Ramos (cell line): ENCODE results near the gene TBC1D19.
"Not testable (repeated sequence)": the region's sequence is repeated elsewhere in the genome, so short reads cannot be mapped to it uniquely, and the experiment has no call there.

Experiments
- in situ Hi-C: fragments of 300-500 bp; cut with MboI; formaldehyde crosslinking; loops from one replicate; pipeline ENCODE4 v1.14.3; 2022; ENCODE audit warnings: low sequenced_read_pairs; ENCODE audit not compliant: unreplicated experiment

The TBC1D19 gene

DNA sequence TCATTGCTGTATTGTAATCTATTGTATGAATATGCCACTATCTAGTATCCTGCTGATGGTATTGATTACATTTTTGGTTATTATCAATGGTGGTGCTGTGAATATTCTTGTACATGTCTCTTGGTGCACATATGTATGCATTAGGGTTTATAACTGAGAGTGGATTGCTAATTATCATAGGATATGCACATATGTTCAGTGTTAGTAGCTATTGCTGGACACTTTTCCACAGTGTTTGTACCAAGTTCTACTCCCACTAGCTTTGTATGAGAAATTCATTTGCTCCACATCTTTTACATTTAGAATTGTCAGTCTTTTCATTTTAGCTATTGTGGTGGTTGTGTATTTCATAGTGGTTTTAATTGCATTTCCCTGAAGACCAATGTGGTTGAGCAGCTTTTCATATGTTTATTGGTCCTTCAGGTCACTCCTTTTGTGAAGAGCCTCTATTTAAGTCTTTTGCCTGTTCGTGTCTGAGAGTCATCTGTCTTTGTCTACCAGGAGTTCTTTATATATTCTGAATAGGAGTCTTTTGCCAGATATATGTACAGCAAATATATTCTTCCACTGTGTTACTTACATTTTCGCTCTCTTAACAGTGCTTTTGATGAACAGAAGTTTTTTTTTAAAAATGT lies 87.1 kb downstream of the TBC1D19 start:
- in situ Hi-C loops = no loop called here

DNA sequence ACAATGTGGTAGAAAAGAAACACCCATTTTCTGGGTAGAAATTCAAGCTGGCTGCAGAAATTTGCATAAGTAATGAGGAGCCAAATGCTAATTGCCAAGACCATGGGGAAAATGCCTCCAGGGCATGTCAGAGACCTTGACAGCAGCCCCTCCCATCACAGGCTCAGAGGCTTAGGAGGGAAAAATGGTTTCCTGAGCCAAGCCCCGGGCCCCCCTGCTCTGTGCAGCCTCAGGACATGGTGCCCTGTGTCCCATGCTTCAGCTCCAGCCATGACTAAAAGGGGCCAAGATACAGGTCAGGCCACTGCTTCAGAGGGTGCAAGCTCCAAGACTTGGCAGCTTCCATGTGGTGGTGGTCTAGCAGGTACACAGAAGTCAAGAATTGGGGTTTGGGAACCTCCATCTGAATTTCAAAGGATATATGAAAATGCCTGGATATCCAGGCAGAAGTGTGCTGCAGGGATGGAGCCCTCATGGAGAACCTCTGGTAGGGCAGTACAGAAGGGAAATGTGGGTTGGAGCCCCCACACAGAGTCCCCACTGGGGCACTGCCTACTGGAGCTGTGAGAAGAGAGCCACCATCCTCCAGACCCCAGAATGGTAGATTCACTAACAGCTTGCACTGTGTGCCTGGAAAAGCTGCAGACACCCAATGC lies 95.3 kb downstream of the TBC1D19 start:
- in situ Hi-C loops = not testable (repeated sequence)

DNA sequence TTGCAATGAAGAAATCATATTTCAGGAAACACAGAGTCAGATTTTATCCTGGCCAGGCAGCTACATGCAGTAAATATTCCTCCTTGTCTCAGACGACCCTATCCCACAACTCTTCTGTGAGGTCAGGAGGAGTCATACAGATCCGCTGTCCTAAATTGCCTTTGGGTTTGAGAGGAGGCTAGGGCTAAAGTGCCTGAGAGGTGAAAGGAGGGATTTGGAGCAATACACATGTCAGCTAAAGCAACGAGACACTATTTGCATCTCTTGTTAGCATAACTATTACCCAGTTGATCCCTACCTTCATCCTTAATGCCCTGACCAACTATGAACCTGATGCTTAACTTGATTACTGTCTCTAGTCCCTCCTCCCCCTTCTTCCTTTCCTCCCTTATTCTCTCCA lies 98.6 kb downstream of the TBC1D19 start:
- in situ Hi-C loops = no loop called here

DNA sequence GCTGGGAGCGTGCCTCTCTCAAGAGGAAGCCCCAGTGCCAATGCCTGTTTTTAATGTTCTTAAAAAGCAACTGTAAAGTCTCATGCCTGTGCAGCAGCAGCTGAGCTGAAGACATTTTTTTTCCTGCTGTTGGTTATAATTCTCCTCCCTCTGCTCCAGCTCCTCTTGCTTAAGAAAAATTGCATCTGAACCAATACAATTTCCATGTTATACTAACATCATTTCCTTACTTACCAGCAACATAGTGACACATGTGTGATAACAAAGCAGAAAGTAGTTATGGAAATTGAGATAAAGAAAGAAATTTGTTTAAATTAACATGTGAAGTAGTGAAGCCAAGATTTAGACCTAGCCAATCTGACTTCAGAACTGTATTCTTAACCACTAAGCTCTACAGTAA lies 101.4 kb downstream of the TBC1D19 start:
- in situ Hi-C loops = no loop called here

DNA sequence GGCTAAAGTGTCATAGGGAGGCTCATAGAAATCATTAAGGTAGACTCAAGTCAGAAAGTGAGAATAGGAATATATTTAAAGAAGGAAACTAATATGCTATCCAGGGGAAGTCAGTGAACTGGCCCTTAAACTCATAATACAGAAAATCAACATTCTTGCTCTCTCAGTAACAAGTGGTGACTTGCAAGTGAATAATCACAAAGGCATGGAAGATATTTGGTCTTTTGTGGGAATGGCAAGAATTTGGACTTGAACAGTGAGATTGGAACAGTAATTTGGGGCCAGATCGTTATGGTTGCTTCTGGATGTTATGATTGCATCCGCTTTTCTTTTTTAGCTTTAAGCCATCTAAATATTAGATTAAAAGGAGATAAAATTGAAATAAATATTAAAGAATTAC lies 103.8 kb downstream of the TBC1D19 start:
- in situ Hi-C loops = no loop called here

DNA sequence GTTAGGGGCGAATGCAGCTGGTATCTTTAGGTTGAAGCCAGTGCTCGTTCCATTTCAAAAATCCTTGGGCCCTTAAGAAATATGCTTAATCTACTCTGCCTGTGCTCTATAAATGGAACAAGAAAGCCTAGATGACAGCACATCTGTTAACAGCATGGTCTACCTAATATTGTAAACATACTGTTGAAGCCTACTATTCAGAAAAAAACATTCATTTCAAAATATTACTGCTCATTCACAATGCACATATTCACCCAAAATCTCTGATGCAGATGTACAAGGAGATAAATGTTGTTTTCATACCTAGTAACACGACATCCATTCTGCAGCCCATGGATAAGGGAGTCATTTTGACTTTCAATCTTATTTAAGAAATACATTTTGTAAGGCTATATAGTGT lies 106.6 kb downstream of the TBC1D19 start:
- in situ Hi-C loops = no loop called here

DNA sequence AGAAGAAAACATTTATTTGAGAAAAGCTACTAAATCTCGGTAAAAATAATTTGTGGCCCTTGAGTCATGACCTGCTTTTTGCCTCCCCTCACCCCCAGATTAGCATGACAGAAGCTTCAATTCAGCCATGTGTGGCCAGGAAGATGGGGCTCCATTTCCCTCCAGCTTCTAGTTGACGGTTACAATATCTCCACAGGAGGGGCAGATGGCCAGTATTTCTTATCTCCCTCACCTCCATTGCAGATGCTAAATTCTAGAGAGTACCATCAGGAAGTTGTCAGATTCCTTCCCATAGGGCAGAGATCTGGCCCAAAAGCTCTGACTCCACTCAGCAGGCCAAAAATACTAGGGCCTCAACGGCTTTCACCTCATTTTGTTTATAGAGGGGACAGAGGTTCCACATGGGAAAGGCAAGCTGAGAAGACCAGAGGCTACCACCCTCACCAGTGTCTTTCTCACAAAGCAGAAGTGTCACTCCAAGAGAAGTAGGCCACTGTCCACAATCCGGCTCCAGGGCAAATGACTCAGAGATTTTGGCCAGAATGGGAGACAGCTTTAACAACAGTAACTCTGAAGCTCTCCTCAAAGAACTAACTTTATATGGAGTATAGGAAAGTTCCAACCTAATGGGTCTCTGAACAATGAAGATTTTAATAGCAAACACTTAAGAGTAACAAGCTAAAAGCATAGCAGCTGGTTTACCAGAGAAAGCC lies 108.3 kb downstream of the TBC1D19 start:
- in situ Hi-C loops = no loop called here

DNA sequence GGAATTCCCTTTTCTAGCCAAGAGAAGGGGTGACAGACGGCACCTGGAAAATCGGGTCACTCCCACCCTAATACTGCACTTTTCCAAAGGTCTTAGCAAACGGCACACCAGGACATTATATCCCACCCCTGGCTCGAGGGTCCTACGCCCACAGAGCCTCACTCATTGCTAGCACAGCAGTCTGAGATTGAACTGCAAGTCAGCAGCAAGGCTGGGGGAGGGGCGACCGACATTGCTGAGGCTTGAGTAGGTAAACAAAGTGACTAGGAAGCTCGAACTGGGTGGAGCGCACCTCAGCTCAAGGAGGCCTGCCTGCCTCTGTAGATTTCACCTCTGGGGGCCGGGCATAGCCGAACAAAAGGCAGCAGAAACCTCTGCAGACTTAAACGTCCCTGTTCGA lies 110.2 kb downstream of the TBC1D19 start:
- in situ Hi-C loops = not testable (repeated sequence)

DNA sequence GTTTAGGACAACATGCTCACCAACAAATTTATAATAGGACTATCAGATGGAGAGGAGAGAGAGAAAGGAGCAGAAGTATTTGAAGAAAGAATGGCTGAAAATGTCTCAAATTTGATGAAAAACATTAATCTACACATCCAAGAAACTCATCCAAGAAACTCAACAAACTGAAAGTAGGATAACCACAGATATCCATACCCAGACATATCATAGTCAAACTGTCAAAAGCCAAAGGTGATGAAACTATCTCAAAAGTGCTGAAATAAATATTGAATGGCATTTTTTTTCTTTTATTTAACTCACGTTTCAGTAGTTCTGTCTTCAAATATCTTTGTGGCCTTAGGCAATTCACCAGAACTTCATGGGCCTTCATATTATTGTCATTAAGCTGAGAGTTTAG lies 116.2 kb downstream of the TBC1D19 start:
- in situ Hi-C loops = no loop called here

DNA sequence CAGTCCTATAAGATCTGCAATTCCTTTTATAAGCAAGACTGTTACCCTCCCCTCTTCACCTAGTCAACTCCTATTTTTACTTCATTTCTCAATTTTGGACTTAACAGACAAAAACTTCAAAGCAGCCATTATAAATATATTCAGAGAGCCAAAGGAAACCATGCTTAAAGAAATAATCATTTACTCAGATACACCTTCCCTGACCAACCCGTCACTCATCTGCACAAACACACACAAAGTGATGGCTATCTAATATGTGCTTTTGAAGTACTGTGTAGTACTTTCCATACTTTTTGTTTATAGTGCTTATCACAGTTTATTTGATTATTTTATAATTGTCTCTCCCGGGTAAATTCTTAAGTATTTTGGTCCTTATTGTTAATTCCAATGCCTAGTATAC lies 117.2 kb downstream of the TBC1D19 start:
- in situ Hi-C loops = no loop called here

DNA sequence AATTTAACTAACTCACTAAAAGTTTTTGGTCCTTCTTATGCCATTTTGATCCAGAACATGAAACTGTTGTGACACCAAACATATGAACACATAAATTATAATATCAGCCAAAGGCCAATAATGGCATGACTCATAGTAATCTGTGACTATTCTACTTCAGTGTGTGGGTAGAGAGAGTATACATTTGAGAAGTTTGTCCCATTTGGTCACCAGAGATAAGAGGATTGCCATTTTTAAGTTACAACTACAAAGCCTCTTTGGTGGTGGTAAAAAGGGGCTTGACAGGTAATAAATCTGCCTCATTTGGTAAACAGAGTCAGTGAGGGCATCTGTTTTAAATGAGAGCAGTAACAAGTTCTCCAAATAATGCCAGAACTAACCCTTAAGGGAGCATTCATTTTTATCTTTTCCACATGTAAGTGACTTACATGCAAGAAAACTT lies 117.9 kb downstream of the TBC1D19 start:
- in situ Hi-C loops = no loop called here

DNA sequence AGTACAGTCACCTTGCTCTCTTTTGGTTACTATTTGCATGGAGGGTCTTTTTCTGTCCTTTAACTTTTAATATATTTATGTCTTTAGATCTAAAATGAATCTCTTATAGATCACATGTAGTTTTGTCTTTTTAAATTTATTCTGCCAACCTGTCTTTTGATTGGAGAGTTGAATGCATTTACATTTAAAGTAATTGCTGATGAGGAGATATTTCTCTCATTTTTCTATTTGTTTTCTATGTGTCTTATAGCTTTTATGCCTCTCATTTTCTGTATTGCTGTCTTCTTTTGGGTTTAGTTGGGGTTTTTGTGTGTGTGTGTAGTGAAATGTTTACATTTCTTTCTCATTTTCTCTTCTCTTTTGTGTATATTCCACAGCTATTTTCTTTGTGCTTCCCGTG lies 123.5 kb downstream of the TBC1D19 start:
- in situ Hi-C loops = no loop called here

DNA sequence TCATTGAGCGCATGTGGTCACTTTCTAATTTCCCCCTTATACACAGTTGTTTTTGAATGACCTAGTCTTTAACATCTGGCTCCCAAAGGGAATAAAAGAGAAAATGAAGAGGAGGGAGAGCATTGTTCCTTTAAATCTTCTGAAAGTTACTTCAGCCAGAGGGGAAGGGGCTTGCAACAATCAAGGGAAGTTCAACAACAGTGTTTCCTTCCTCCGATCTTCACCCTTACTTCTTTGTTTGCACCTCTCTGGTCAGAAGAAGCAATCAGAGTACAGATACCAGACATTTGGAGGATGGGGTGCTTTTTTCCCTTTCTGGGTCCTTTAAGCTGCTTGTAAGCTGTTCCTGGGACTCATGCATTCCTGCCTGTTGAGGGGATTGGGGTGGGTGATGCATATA lies 125.4 kb downstream of the TBC1D19 start:
- in situ Hi-C loops = no loop called here

DNA sequence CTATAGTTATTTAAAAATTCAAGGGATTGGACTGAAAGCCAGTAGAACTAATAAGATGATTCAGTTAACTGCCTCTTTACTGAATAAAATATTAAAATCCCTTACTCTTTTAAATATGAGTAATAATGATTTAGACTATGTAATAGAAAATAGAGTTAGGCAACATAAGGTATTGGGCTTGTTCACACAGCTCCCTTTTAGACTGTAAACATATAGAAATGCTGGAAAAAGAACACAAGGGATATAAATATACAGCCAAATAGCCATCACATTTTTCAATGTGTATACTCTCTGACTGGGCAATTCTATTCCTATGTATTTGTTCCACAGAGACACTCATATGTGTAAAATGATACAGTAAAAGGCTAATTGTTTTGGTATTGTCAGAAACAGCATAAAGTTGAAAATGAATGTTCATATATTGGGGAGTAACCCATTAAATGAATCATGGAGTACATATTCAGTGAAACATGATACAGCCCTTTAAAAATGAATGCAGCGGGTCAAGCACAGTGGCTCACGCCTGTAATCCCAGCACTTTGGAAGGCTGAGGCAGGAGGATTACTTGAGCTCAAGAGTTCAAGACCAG lies 129.8 kb downstream of the TBC1D19 start:
- in situ Hi-C loops = no loop called here

DNA sequence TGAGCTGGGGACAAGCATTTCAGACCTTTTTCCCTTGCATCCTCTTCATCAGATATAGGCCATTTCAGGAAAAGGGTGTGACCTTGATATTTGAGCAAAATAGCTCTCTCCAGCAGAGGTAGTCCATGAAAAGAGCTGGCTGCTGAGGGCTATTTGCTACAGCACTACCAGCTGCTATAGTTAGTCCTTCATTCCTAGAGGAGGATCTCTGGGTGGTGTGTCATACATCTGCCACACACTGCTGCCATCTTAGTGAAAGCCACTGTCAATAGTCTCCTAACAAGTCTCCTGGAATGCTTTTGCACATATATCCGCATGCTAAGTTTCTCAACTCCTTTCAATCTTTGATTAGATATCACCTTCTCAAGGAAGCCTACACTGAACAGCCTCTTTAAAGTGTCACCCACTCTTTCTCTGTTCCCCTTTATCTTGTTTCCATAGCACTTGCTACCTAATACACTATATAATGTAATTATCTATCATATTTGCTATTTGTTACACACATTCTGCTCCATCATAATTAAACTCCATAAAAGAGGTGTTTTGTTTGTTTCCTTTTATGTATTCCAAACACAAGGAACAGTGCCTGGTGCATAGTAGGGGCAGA lies 131.9 kb downstream of the TBC1D19 start:
- in situ Hi-C loops = no loop called here

DNA sequence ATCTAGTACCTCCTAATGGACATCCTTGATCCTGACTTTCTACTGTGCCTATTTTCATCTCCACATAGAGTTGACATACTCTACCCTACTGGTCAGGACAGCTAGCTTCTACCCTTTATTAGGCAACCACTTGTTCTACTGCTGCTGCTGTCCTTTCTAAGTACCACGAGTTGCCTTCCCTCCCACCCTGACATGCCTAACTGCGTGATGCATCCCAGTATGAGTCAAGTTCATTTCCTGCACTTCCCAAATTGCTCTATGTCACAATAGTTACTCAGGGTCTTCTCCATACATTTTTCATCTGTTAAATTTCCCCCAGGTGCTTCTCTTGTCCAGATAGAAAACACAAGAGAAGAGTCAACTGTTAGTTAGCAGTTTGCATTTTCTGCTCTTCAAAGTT lies 133.4 kb downstream of the TBC1D19 start:
- in situ Hi-C loops = no loop called here

DNA sequence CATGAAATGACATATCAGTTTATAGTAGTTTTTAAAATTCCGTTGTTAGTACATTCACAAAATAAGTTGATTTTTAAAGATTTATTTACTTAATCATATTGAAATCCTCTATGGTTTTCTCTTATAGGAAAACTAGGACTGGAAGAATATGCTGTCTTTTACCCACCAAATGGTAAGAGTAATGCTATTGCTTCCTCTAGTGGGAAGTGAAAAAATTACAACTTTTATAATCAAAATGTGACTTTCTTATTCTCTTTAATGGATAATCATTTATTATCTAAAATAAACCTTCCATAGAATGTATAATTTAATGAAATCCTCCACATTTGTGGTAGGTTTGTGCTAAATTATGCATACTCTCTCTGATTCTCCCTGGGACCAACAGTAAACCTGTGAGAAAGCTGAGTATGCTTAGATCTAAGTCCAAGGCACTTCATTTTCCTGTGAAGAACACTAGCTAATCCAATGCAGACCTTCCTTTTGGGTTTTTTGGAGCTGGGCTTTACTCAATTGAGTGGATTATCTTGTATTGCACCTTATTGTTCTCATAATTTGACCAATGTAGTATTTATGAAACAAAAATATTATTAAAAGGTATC lies 136.2 kb downstream of the TBC1D19 start:
- in situ Hi-C loops = no loop called here

DNA sequence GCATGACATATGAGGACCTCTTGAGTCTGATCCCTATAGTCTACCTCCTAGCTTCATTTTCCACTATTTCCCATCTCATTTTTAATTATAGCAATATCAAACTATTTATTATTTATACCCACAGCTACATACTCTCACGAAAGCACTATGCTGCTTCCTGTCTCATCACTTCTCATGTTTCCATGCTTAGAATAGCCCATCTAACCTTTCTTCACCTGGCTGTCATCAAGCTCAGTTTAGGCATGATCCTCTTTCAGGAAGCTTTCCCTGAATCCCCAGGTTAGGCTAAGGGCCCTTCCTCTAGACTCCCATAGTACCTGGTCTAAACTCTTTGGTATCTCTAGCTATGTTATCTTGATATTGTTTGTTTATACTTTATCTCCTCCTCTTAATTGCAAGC lies 137.8 kb downstream of the TBC1D19 start:
- in situ Hi-C loops = no loop called here

DNA sequence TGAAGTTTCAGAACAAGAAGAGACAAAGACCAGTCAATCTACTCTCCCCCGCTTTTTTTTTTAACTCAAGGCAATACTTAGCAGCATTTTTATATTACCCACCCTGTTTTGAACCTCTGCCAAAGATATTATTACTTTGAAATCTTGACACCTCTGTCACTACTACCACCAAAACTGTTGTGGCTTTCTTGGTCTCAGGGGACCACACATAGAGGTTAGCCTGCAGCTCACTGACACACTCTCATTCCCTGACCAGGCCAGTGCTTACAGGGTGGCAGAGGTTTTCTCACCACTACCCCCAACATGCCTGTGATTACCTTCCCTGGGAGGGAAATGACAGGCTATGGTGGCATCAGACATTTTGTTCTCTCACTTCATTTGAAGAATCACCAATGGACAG lies 139.3 kb downstream of the TBC1D19 start:
- in situ Hi-C loops = no loop called here

DNA sequence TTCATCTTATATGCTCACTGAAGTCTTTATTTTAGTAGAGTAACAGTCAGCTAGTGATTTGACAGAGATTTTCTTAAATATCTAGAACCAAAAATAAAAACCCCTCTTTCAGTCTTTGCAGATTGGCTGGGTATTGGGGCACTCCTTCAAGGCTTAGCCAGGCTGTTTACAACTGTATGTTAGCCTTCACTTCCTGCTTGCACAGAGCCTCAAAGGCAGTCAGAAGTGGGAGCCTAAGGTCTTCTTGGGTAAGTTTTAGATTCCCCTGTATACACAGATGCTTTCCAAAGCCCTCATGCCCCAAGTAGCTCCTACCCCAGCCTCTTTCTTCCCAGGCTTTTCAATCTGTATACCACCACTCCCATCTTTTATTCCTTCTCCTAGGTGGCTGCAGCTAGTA lies 140.7 kb downstream of the TBC1D19 start:
- in situ Hi-C loops = no loop called here
